ENCODE data around the gene BCL2L15. TPM values are rescaled to one million over a fixed set of nuclear protein-coding genes. Genes with fewer than 3 reads are reported as not detected.

Gene BCL2L15
- total and polyA plus RNA-seq, 8 donors, result 0.91 to 2.7 (median 1.4) TPM

- intact Hi-C loops (cut with DNase I), result no loop called here
- DNase-seq, result peak in 3 of 4 donors; percentile 6 to 85 (median 71)
- H3K27ac ChIP-seq, result peak within 1 kb of the TSS; percentile 63 to 94
- peaks cover 0 to 63% of the 10 kb centered on the region in 2 donors for H3K4me1 ChIP-seq
- no peaks in the 10 kb centered on the region for H3K9me3 ChIP-seq
- H3K27me3 ChIP-seq, result no peaks in the 10 kb centered on the region
- peak; percentile 91 for ATAC-seq
- peak within 1 kb of the TSS in 1 of 2 donors; percentile 35 for H3K4me3 ChIP-seq
- no peak for TF ChIP-seq CTCF (IDR thresholded peaks at IDR 0.05)
- H3K36me3 ChIP-seq, result no peaks in the 10 kb centered on the region
Measured at GRCh38 chr1:113871597-113872113, 15.7 kb downstream of the BCL2L15 start, which contains the start of gene PTPN22. Gene PTPN22 (minus strand): TSS chr1:113871712.

- intact Hi-C loops (cut with DNase I), result no loop called here
- TF ChIP-seq CTCF (IDR thresholded peaks at IDR 0.05), result no peak
- no peak for ATAC-seq
- Histone ChIP-seq H3K36me3 (no peaks in the 10 kb centered on the region), H3K9me3 (no peaks in the 10 kb centered on the region), H3K27me3 (no peaks in the 10 kb centered on the region), H3K27ac (peak overlapping the region; percentile 63 to 94), H3K4me1 (peaks cover 0 to 63% of the 10 kb centered on the region in 2 donors), H3K4me3 (peak overlapping the region in 1 of 2 donors; percentile 35)
- DNase-seq, result no peak
Measured at GRCh38 chr1:113870778-113871177, 16.6 kb downstream of the BCL2L15 start.

- no peak for TF ChIP-seq CTCF (IDR thresholded peaks at IDR 0.05)
- ATAC-seq (no peak), DNase-seq (no peak)
- no peaks in the 10 kb centered on the region for H3K36me3 ChIP-seq
- H3K9me3 ChIP-seq, result no peaks in the 10 kb centered on the region
- H3K4me1 ChIP-seq, result peaks cover 0 to 50% of the 10 kb centered on the region in 2 donors
- no peak overlapping the region for H3K27ac ChIP-seq
- no peak overlapping the region for H3K4me3 ChIP-seq
- H3K27me3 ChIP-seq, result no peaks in the 10 kb centered on the region
- intact Hi-C loops (cut with DNase I), result no loop called here
Measured at GRCh38 chr1:113868387-113869083, 18.8 kb downstream of the BCL2L15 start.

GRCh38 chr1:113861641-113862040 is 25.7 kb downstream of the BCL2L15 start:
- no peak for TF ChIP-seq CTCF (IDR thresholded peaks at IDR 0.05)
- ATAC-seq, result no peak
- H3K27ac ChIP-seq, result peak overlapping the region in 1 of 2 donors; percentile 1
- no peak for DNase-seq
- H3K4me1 ChIP-seq, result peaks cover 0 to 41% of the 10 kb centered on the region in 2 donors
- intact Hi-C loops (cut with DNase I), result no loop called here
- no peaks in the 10 kb centered on the region for H3K9me3 ChIP-seq
- no peaks in the 10 kb centered on the region for H3K36me3 ChIP-seq
- no peak overlapping the region for H3K4me3 ChIP-seq
- H3K27me3 ChIP-seq, result no peaks in the 10 kb centered on the region

GRCh38 chr1:113860891-113861290 is 26.5 kb downstream of the BCL2L15 start:
- no peak for ATAC-seq
- Histone ChIP-seq H3K4me3 (no peak overlapping the region), H3K27ac (peak overlapping the region in 1 of 2 donors; percentile 1), H3K9me3 (no peaks in the 10 kb centered on the region), H3K36me3 (no peaks in the 10 kb centered on the region), H3K27me3 (no peaks in the 10 kb centered on the region), H3K4me1 (peaks cover 0 to 49% of the 10 kb centered on the region in 2 donors)
- no peak for DNase-seq
- intact Hi-C loops (cut with DNase I), result no loop called here
- no peak for TF ChIP-seq CTCF (IDR thresholded peaks at IDR 0.05)
